DOHH2 (cell line): ENCODE measurements around the gene TSSK6.

ENCODE experiments used
- H3F3A ChIP-seq: fragments of 200-600 bp; sonication (generic), shearing (Covaris generic); 2 replicates; pipeline ENCODE4 v1.6.0; 2016; ENCODE audit warnings: antibody characterized with exemption, mild to moderate bottlenecking; ENCODE audit not compliant: control insufficient read depth, insufficient read depth
- H3K27ac ChIP-seq: fragments of 200-600 bp; sonication (generic); 2 replicates; pipeline ENCODE4 v1.5.1; 2014; ENCODE audit warnings: low read depth, mild to moderate bottlenecking, low read length, moderate library complexity
- H3K27me3 ChIP-seq: fragments of 200-600 bp; sonication (generic); 2 replicates; pipeline ENCODE4 v1.6.1; 2014; ENCODE audit warnings: mild to moderate bottlenecking, low read length, mixed read lengths; ENCODE audit not compliant: control insufficient read depth
- H3K36me3 ChIP-seq: fragments of 200-600 bp; sonication (generic); 2 replicates; pipeline ENCODE4 v1.6.1; 2014; ENCODE audit warnings: mild to moderate bottlenecking, low read length, moderate library complexity, mixed read lengths; ENCODE audit not compliant: control insufficient read depth
- H3K4me1 ChIP-seq: fragments of 200-600 bp; sonication (generic); 2 replicates; pipeline ENCODE4 v1.6.1; 2014; ENCODE audit warnings: mild to moderate bottlenecking, low read length, mixed read lengths; ENCODE audit not compliant: control insufficient read depth
- H3K4me2 ChIP-seq: fragments of 200-600 bp; sonication (generic); 2 replicates; pipeline ENCODE4 v1.6.0; 2014; ENCODE audit warnings: mild to moderate bottlenecking, low read length, moderate library complexity
- H3K4me3 ChIP-seq: fragments of 200-600 bp; sonication (generic); 2 replicates; pipeline ENCODE4 v1.5.1; 2014; ENCODE audit warnings: mild to moderate bottlenecking, low read length, mixed read lengths
- H3K79me2 ChIP-seq: fragments of 200-600 bp; sonication (generic); 2 replicates; pipeline ENCODE4 v1.6.1; 2014; ENCODE audit warnings: mild to moderate bottlenecking, low read length, mixed read lengths; ENCODE audit not compliant: control insufficient read depth
- H3K9me2 ChIP-seq: fragments of 200-600 bp; sonication (generic); replicated peaks from 2 replicates; pipeline ENCODE4 v1.6.1; 2014; ENCODE audit warnings: mild to moderate bottlenecking, low read length, mixed read lengths; ENCODE audit not compliant: control insufficient read depth
- H3K9me3 ChIP-seq: fragments of 200-600 bp; sonication (generic); 2 replicates; pipeline ENCODE4 v1.6.1; 2014; ENCODE audit warnings: antibody characterized with exemption, low read length, mixed read lengths; ENCODE audit not compliant: control insufficient read depth, insufficient read depth
- H4K20me1 ChIP-seq: fragments of 200-600 bp; sonication (generic); 2 replicates; pipeline ENCODE4 v1.6.0; 2014; ENCODE audit warnings: low read depth, mild to moderate bottlenecking, antibody characterized with exemption, low read length, moderate library complexity; ENCODE audit not compliant: control insufficient read depth, insufficient read depth
- CTCF ChIP-seq: fragments of 200-600 bp; sonication (generic); IDR thresholded peaks from one replicate; pipeline ENCODE4 v1.5.1; 2014; ENCODE audit warnings: antibody characterized with exemption, mild to moderate bottlenecking, low read depth, low read length; ENCODE audit not compliant: poor library complexity, severe bottlenecking
- EZH2phosphoT487 ChIP-seq: fragments of 200-600 bp; sonication (generic); IDR thresholded peaks from 2 replicates; pipeline ENCODE4 v1.6.1; 2017; ENCODE audit warnings: borderline replicate concordance, mild to moderate bottlenecking, antibody characterized with exemption, low read length, moderate library complexity, mixed read lengths

The TSSK6 gene

GRCh38 chr19:19561946-19562664 is 46.8 kb upstream of the TSSK6 start:
- H3K9me3 ChIP-seq, result no peaks in the 10 kb centered on the region
- H3F3A ChIP-seq, result no peaks in the 10 kb centered on the region
- no peaks in the 10 kb centered on the region for H3K9me2 ChIP-seq
- no peaks in the 10 kb centered on the region for H3K4me1 ChIP-seq
- no peaks in the 10 kb centered on the region for H4K20me1 ChIP-seq
- no peaks in the 10 kb centered on the region; the same call in 1 of the 2 replicates for H3K36me3 ChIP-seq
- no peak overlapping the region for H3K4me3 ChIP-seq
- no peaks in the 10 kb centered on the region for H3K79me2 ChIP-seq
- no peak overlapping the region for H3K4me2 ChIP-seq
- no peak overlapping the region for H3K27ac ChIP-seq
- H3K27me3 ChIP-seq, result no peaks in the 10 kb centered on the region
- TF ChIP-seq EZH2phosphoT487 (no peak), CTCF (no peak)

GRCh38 chr19:19559931-19560330 is 44.6 kb upstream of the TSSK6 start:
- no peak for TF ChIP-seq CTCF
- no peak for TF ChIP-seq EZH2phosphoT487
- no peaks in the 10 kb centered on the region for H3K27me3 ChIP-seq
- no peak overlapping the region for H3K27ac ChIP-seq
- no peaks in the 10 kb centered on the region for H3K79me2 ChIP-seq
- no peaks in the 10 kb centered on the region for H3K9me3 ChIP-seq
- H3K4me2 ChIP-seq, result no peak overlapping the region
- H3K4me1 ChIP-seq, result no peaks in the 10 kb centered on the region
- no peaks in the 10 kb centered on the region for H4K20me1 ChIP-seq
- no peaks in the 10 kb centered on the region for H3K9me2 ChIP-seq
- no peaks in the 10 kb centered on the region; the same call in 1 of the 2 replicates for H3K36me3 ChIP-seq
- H3F3A ChIP-seq, result no peaks in the 10 kb centered on the region
- H3K4me3 ChIP-seq, result no peak overlapping the region

GRCh38 chr19:19558636-19559035 is 43.3 kb upstream of the TSSK6 start:
- Histone ChIP-seq H3K4me3 (no peak overlapping the region), H3K9me3 (no peaks in the 10 kb centered on the region), H3K27ac (no peak overlapping the region), H3K79me2 (no peaks in the 10 kb centered on the region), H3K9me2 (no peaks in the 10 kb centered on the region), H4K20me1 (no peaks in the 10 kb centered on the region; the same call in 1 of the 2 replicates), H3K36me3 (no peaks in the 10 kb centered on the region), H3K4me1 (no peaks in the 10 kb centered on the region), H3F3A (no peaks in the 10 kb centered on the region), H3K4me2 (no peak overlapping the region), H3K27me3 (no peaks in the 10 kb centered on the region)
- TF ChIP-seq CTCF (no peak), EZH2phosphoT487 (no peak)
